Measurements from ENCODE around the gene CLTCL1. TPM values are rescaled to one million over a fixed set of nuclear protein-coding genes. Genes with fewer than 3 reads are reported as not detected.

The CLTCL1 gene
- total and polyA plus RNA-seq, 10 donors, result 1.0 to 12.4 (median 6.1) TPM

- no peak for DNase-seq
- Histone ChIP-seq H3K27me3 (replicated peaks in 1 of 7) (no peaks in the 10 kb centered on the region), H3K4me3 (no peak overlapping the region), H3K4me1 (no peaks in the 10 kb centered on the region), H3K27ac (no peak overlapping the region), H3K9me3 (no peaks in the 10 kb centered on the region), H3K36me3 (peaks cover 0 to 86% (median 0%) of the 10 kb centered on the region in 6 donors)
- intact Hi-C loops (cut with DNase I; ENCODE audit: low total_unique reads), result no loop called here
- no peak for TF ChIP-seq POLR2AphosphoS5 (IDR thresholded peaks at IDR 0.05)
- no peak for TF ChIP-seq CTCF (IDR thresholded peaks at IDR 0.05 in 8 of 11, conservative IDR thresholded peaks at IDR 0.05 in 3 of 11)
- no peak for TF ChIP-seq POLR2A (IDR thresholded peaks at IDR 0.05)
- 91 to 96% (median 95%) methylated on average over 23 of the region's 23 CpGs for WGBS, 5 donors
These were observed 90.2 kb downstream of the CLTCL1 start for GRCh38 chr22:19201130-19201868.

- Histone ChIP-seq H3K4me1 (peaks cover 0 to 8% (median 2%) of the 10 kb centered on the region in 6 donors), H3K9me3 (no peaks in the 10 kb centered on the region), H3K36me3 (peaks cover 0 to 93% (median 0%) of the 10 kb centered on the region in 6 donors), H3K27me3 (replicated peaks in 1 of 7) (no peaks in the 10 kb centered on the region), H3K27ac (no peak overlapping the region), H3K4me3 (no peak overlapping the region)
- WGBS, 5 donors, result 84 to 94% (median 91%) methylated on average over 8 of the region's 8 CpGs
- intact Hi-C loops (cut with DNase I; ENCODE audit: low total_unique reads), result no loop called here
- DNase-seq, result no peak
- TF ChIP-seq CTCF (IDR thresholded peaks at IDR 0.05 in 8 of 11, conservative IDR thresholded peaks at IDR 0.05 in 3 of 11) (no peak), POLR2A (IDR thresholded peaks at IDR 0.05) (no peak), POLR2AphosphoS5 (IDR thresholded peaks at IDR 0.05) (no peak)
These were observed 92.0 kb downstream of the CLTCL1 start for GRCh38 chr22:19199479-19199878.

DNA sequence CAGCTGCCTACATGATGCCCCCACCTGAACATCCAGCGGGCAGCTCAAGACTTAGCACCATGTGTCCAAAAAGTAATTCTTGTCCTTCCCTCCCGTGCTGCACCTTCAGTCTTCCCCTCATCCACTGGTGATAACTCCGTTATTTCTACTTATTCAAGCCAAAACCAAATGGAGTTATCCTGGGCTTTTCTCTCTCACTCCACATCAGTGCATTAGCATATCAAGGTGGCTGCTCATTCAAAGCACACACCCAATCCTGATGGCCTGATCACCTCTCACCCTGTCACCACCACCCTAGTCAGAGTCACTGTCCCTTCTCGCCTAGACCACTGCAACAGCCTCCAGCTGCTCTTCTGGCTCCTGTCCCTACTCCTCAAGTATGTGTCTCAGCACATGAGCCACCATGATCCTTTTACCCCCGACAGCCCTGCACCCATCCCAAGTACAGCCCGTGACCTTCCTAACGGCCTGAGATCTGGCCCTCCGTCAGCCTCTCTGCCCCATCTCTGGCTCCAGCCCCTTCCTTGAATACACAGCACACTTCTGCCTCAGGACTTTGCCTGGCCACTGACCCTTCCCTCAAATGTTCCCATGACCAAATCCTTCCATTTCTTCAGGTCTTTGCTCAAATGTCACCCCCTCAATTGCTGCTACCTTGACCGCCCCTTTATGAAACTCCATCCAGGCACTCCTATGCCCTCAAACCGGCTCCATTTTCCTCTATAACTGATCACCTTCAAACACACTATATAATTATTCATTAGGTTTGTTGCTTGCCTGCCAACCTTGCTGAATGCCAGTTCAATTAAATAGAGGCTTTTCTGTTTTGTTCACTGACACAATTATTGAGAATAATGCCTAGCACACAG is 93.3 kb downstream of the CLTCL1 start:
- no peak for TF ChIP-seq POLR2A (IDR thresholded peaks at IDR 0.05)
- no peak for TF ChIP-seq CTCF (IDR thresholded peaks at IDR 0.05 in 8 of 11, conservative IDR thresholded peaks at IDR 0.05 in 3 of 11)
- Histone ChIP-seq H3K27me3 (replicated peaks in 1 of 7) (no peaks in the 10 kb centered on the region), H3K4me1 (peaks cover 0 to 8% (median 2%) of the 10 kb centered on the region in 6 donors), H3K4me3 (no peak overlapping the region), H3K9me3 (no peaks in the 10 kb centered on the region), H3K27ac (no peak overlapping the region), H3K36me3 (peaks cover 0 to 93% (median 0%) of the 10 kb centered on the region in 6 donors)
- no peak for DNase-seq
- intact Hi-C loops (cut with DNase I; ENCODE audit: low total_unique reads), result no loop called here
- 87 to 93% (median 90%) methylated on average over 10 of the region's 10 CpGs for WGBS, 5 donors
